Parathyroid adenoma (tissue), 2 donors: ENCODE data around the gene NHSL1.

Source experiments
- H2AFZ ChIP-seq: fragments of 300-600 bp; sonication (generic); one replicate; pipeline ENCODE4 v1.7.0; 2017; ENCODE audit warnings: antibody characterized with exemption, mild to moderate bottlenecking
- H3K27ac ChIP-seq: fragments of 300-600 bp; sonication (generic); one replicate; pipeline ENCODE4 v1.7.0; 2017
- H3K27me3 ChIP-seq: fragments of 300-600 bp; sonication (generic); one replicate; pipeline ENCODE4 v1.7.0; 2017; ENCODE audit warnings: low read length; ENCODE audit not compliant: control insufficient read depth, insufficient read depth
- H3K36me3 ChIP-seq: fragments of 300-600 bp; sonication (generic); one replicate; pipeline ENCODE4 v1.7.0; 2017; ENCODE audit warnings: low read length; ENCODE audit not compliant: control insufficient read depth, insufficient read depth
- H3K4me1 ChIP-seq: fragments of 300-600 bp; sonication (generic); one replicate; pipeline ENCODE4 v1.7.0; 2017; ENCODE audit warnings: control low read depth
- H3K4me2 ChIP-seq: fragments of 300-600 bp; sonication (generic); one replicate; pipeline ENCODE4 v1.7.0; 2017; ENCODE audit warnings: low read length
- H3K4me3 ChIP-seq: fragments of 300-600 bp; sonication (generic); one replicate; pipeline ENCODE4 v1.7.0; 2017; ENCODE audit warnings: low read depth, low read length
- H3K79me2 ChIP-seq: fragments of 300-600 bp; sonication (generic); one replicate; pipeline ENCODE4 v1.7.0; 2017; ENCODE audit warnings: control low read depth
- H3K9ac ChIP-seq: fragments of 300-600 bp; sonication (generic); one replicate; pipeline ENCODE4 v1.7.0; 2017; ENCODE audit warnings: mild to moderate bottlenecking
- H3K9me3 ChIP-seq: fragments of 300-600 bp; sonication (generic); one replicate; pipeline ENCODE4 v1.7.0; 2017; ENCODE audit warnings: low read length; ENCODE audit not compliant: control insufficient read depth
- CTCF ChIP-seq: fragments of 300-600 bp; sonication (generic); IDR thresholded peaks from one replicate; pipeline ENCODE4 v1.7.0; 2017; ENCODE audit warnings: antibody characterized with exemption, mild to moderate bottlenecking
- donor health status: primary hyperparathyroidism.

Gene NHSL1

GRCh38 chr6:138374230-138374629, 125.1 kb downstream of the NHSL1 start:
- Histone ChIP-seq H3K9me3 (no peaks in the 10 kb centered on the region), H3K4me3 (no peak overlapping the region), H2AFZ (peak overlapping the region; percentile 2)

GRCh38 chr6:138372711-138373463, 126.4 kb downstream of the NHSL1 start:
- peaks cover 15% of the 10 kb centered on the region for H3K4me1 ChIP-seq
- H3K9me3 ChIP-seq, result no peaks in the 10 kb centered on the region
- H3K79me2 ChIP-seq, result no peaks in the 10 kb centered on the region
- H3K36me3 ChIP-seq, result no peaks in the 10 kb centered on the region
- H3K27ac ChIP-seq, result no peak overlapping the region
- no peak for TF ChIP-seq CTCF
- H3K4me2 ChIP-seq, result no peak overlapping the region
- no peak overlapping the region for H3K4me3 ChIP-seq
- no peaks in the 10 kb centered on the region for H3K27me3 ChIP-seq
- H2AFZ ChIP-seq, result no peak overlapping the region
- no peak overlapping the region for H3K9ac ChIP-seq

More at GRCh38 chr6:138374230-138374629, 125.1 kb downstream of the NHSL1 start:
- H3K79me2 ChIP-seq, result no peaks in the 10 kb centered on the region
- no peak overlapping the region for H3K27ac ChIP-seq
- TF ChIP-seq CTCF, result no peak
- no peak overlapping the region for H3K9ac ChIP-seq
- H3K4me2 ChIP-seq, result no peak overlapping the region
- no peaks in the 10 kb centered on the region for H3K27me3 ChIP-seq
- H3K36me3 ChIP-seq, result no peaks in the 10 kb centered on the region
- peaks cover 21% of the 10 kb centered on the region for H3K4me1 ChIP-seq
